ENCODE results near the gene CXCR2. TPM values are rescaled to one million over a fixed set of nuclear protein-coding genes. Genes with fewer than 3 reads are reported as not detected.

The CXCR2 gene
- total and polyA plus RNA-seq, 2 of the 8 experiments (the other 6 are each of a cell fraction or from before 2014, with no cell fraction given) = 1.4 to 1.6 TPM

- H3K4me1 ChIP-seq (replicated peaks in 1 of 4; ENCODE audit: control insufficient read depth in 3 of 4, insufficient read depth in 4 of 4, low read length in 3 of 4) = no peaks in the 10 kb centered on the region
- no peak overlapping the region for H4K5ac ChIP-seq (ENCODE audit: insufficient read length, low read depth, low read length)
- H3K4me3 ChIP-seq (ENCODE audit: extremely low read depth in 1 of 4, insufficient read depth in 2 of 4, low read depth in 3 of 4, low read length in 4 of 4) = no peak overlapping the region
- no peaks in the 10 kb centered on the region for H3K23me2 ChIP-seq (ENCODE audit: low read depth, low read length)
- H4K20me1 ChIP-seq (replicated peaks in 1 of 2; ENCODE audit: control insufficient read depth in 1 of 2, insufficient read depth in 2 of 2, low read length in 2 of 2) = no peaks in the 10 kb centered on the region
- H3K56ac ChIP-seq (replicated peaks; ENCODE audit: insufficient read length, low read depth, low read length) = no peak overlapping the region
- FAIRE-seq = no peak
- no peak overlapping the region for H3K14ac ChIP-seq (ENCODE audit: insufficient read length)
- ChIA-PET POLR2A (ENCODE audit: partially characterized antibody) (no interaction called here), CTCF (ENCODE audit: partially characterized antibody) (interaction anchor here (1.0 kb wide), 1 partner anchor 13 kb away, joined by 5 read pairs; no protein-coding TSS in a partner anchor)
- H3K36me3 ChIP-seq (ENCODE audit: control insufficient read depth in 2 of 4, insufficient read depth in 4 of 4, low read length in 3 of 4) = no peaks in the 10 kb centered on the region
- no peak overlapping the region for H3K18ac ChIP-seq (ENCODE audit: extremely low read depth, low read length)
- no peak overlapping the region for H2BK5ac ChIP-seq (ENCODE audit: low read depth, low read length)
- H2AK5ac ChIP-seq (ENCODE audit: low read depth, low read length) = no peak overlapping the region
- no peak overlapping the region for H3K27ac ChIP-seq (ENCODE audit: low read depth, low read length)
- H3K23ac ChIP-seq (ENCODE audit: insufficient read length) = no peak overlapping the region
- no peak overlapping the region for H3K4me2 ChIP-seq (ENCODE audit: insufficient read depth in 1 of 2, low read depth in 2 of 2, low read length in 2 of 2)
- H3K9me3 ChIP-seq (ENCODE audit: insufficient read depth in 2 of 2, low read depth in 1 of 2, low read length in 1 of 2) = no peaks in the 10 kb centered on the region
- no peak for DNase-seq (ENCODE audit: low read depth in 1 of 2, low spot score in 2 of 2)
- no peaks in the 10 kb centered on the region for H3K79me2 ChIP-seq (ENCODE audit: control insufficient read depth in 1 of 2, insufficient read depth in 2 of 2, low read length in 2 of 2)
- no peak overlapping the region for H2BK20ac ChIP-seq (ENCODE audit: low read length)
- no peak overlapping the region for H3K9ac ChIP-seq (replicated peaks in 1 of 4; ENCODE audit: extremely low read depth in 1 of 4, low read depth in 3 of 4, low read length in 3 of 4)
- H4K8ac ChIP-seq (ENCODE audit: extremely low read depth, insufficient read depth, low read length) = no peak overlapping the region
- H3K27me3 ChIP-seq (replicated peaks in 1 of 4; ENCODE audit: control insufficient read depth in 3 of 4, extremely low read depth in 1 of 4, insufficient read depth in 3 of 4, low read length in 3 of 4) = no peaks in the 10 kb centered on the region; a peak in 2 of 7 replicates
- no peak overlapping the region for H2AFZ ChIP-seq (ENCODE audit: low read length)
- no peak overlapping the region for H2BK12ac ChIP-seq (ENCODE audit: low read depth, low read length)
- no peaks in the 10 kb centered on the region for H3K79me1 ChIP-seq (ENCODE audit: low read depth, low read length)
- H3K4ac ChIP-seq (replicated peaks; ENCODE audit: insufficient read length, low read depth, low read length) = no peak overlapping the region
- 83% methylated on average over 3 of the region's 3 CpGs; no CpG with 5 or more reads in 1 of the 2 experiments for WGBS, 2 experiments (ENCODE audit: extremely low coverage in 1 of 2, insufficient coverage in 1 of 2, insufficient read length in 1 of 2, insufficient replicate concordance in 2 of 2, low coverage in 1 of 2, low lambda C conversion rate in 2 of 2, missing lambda C conversion rate in 1 of 2)
- no peak overlapping the region for H2BK120ac ChIP-seq (replicated peaks; ENCODE audit: low read depth, low read length)
- no peak overlapping the region for H2BK15ac ChIP-seq (ENCODE audit: low read length)
- H4K91ac ChIP-seq (replicated peaks; ENCODE audit: insufficient read length, low read length) = no peak overlapping the region
- TF ChIP-seq, protein P1, sequence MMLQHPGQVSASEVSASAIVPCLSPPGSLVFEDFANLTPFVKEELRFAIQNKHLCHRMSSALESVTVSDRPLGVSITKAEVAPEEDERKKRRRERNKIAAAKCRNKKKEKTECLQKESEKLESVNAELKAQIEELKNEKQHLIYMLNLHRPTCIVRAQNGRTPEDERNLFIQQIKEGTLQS (IDR thresholded peaks at IDR 0.05; ENCODE audit: insufficient read depth, low read depth, low read length) = no peak
- TF ChIP-seq GABPA (IDR thresholded peaks at IDR 0.05; ENCODE audit: borderline replicate concordance, insufficient read depth, low read length) (no peak), CTBP2 (IDR thresholded peaks at IDR 0.05; ENCODE audit: borderline replicate concordance, insufficient read depth, insufficient read length, low read length) (no peak), BRCA1 (IDR thresholded peaks at IDR 0.05; ENCODE audit: low read depth, low read length) (no peak), TBP (IDR thresholded peaks at IDR 0.05; ENCODE audit: low read depth, low read length) (no peak), USF2 (IDR thresholded peaks at IDR 0.05; ENCODE audit: low read length) (no peak), POU5F1 (IDR thresholded peaks at IDR 0.05; ENCODE audit: low read depth, low read length) (no peak), KDM4A (IDR thresholded peaks at IDR 0.05; ENCODE audit: low read depth, low read length, severe bottlenecking) (no peak), EZH2 (IDR thresholded peaks at IDR 0.05; ENCODE audit: low read depth, low read length, severe bottlenecking) (no peak), POLR2AphosphoS5 (IDR thresholded peaks at IDR 0.05; ENCODE audit: low read depth, low read length) (no peak), TCF12 (IDR thresholded peaks at IDR 0.05; ENCODE audit: low read depth, low read length) (no peak), TAF7 (optimal IDR thresholded peaks at IDR 0.05; ENCODE audit: borderline replicate concordance, low read depth, low read length) (no peak), EGR1 (IDR thresholded peaks at IDR 0.05; ENCODE audit: borderline replicate concordance, low read depth, low read length) (no peak)
These were observed 11.7 kb downstream of the CXCR2 start for GRCh38 chr2:218137514-218137913.
